Measurements from ENCODE around the gene PRICKLE2. TPM values are rescaled to one million over a fixed set of nuclear protein-coding genes. Genes with fewer than 3 reads are reported as not detected.
A peak's percentile ranks its signal among the peaks of the same experiment; 100 is the strongest.

The PRICKLE2 gene
- total RNA-seq, 4 donors from 2014 or later = 71.8 to 99.9 (median 84.4) TPM

DNA sequence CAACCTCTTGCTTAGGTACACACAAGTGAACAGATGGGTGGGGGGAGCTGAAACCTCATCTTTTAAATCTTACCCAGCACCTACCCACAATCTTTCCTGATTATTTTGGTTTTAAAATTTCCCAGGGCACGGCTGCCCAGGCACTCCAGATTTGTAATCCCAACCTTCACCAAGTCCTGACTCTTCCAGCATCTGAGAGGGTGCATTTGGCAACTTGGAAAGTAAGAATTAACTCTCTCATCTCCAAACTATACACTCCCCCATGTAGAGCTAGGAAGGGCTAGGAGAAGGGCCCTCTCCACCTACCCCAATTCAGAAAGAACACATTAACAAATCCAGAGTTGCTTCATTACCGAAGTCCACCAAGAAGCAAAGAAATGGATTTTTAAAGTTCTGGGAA lies 41.7 kb upstream of the PRICKLE2 start:
- no peaks in the 10 kb centered on the region for H3K27me3 ChIP-seq
- TF ChIP-seq, protein P1, sequence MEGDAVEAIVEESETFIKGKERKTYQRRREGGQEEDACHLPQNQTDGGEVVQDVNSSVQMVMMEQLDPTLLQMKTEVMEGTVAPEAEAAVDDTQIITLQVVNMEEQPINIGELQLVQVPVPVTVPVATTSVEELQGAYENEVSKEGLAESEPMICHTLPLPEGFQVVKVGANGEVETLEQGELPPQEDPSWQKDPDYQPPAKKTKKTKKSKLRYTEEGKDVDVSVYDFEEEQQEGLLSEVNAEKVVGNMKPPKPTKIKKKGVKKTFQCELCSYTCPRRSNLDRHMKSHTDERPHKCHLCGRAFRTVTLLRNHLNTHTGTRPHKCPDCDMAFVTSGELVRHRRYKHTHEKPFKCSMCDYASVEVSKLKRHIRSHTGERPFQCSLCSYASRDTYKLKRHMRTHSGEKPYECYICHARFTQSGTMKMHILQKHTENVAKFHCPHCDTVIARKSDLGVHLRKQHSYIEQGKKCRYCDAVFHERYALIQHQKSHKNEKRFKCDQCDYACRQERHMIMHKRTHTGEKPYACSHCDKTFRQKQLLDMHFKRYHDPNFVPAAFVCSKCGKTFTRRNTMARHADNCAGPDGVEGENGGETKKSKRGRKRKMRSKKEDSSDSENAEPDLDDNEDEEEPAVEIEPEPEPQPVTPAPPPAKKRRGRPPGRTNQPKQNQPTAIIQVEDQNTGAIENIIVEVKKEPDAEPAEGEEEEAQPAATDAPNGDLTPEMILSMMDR (IDR thresholded peaks at IDR 0.05) = no peak
- TF ChIP-seq EP300 (IDR thresholded peaks at IDR 0.05) (no peak), POLR2A (IDR thresholded peaks at IDR 0.05; ENCODE audit: low read depth) (no peak), POLR2AphosphoS5 (IDR thresholded peaks at IDR 0.05) (no peak)
- no peaks in the 10 kb centered on the region for H3K36me3 ChIP-seq
- H3K4me3 ChIP-seq = peak overlapping the region; percentile 78 to 80 (median 80)
- no peak for DNase-seq (ENCODE audit: extremely low spot score)
- 24% methylated on average over 2 of the region's 2 CpGs for WGBS
- peak overlapping the region; percentile 92 to 96 (median 94) for H3K27ac ChIP-seq (replicated peaks in 1 of 4)
- peaks cover 40 to 57% (median 51%) of the 10 kb centered on the region in 4 donors for H3K4me1 ChIP-seq
- no peaks in the 10 kb centered on the region for H3K9me3 ChIP-seq
- intact Hi-C loops (cut with DNase I) = loop anchor here (2.0 to 10.0 kb wide), 5 partner anchors 55 to 232 kb away; no protein-coding TSS in a partner anchor

DNA sequence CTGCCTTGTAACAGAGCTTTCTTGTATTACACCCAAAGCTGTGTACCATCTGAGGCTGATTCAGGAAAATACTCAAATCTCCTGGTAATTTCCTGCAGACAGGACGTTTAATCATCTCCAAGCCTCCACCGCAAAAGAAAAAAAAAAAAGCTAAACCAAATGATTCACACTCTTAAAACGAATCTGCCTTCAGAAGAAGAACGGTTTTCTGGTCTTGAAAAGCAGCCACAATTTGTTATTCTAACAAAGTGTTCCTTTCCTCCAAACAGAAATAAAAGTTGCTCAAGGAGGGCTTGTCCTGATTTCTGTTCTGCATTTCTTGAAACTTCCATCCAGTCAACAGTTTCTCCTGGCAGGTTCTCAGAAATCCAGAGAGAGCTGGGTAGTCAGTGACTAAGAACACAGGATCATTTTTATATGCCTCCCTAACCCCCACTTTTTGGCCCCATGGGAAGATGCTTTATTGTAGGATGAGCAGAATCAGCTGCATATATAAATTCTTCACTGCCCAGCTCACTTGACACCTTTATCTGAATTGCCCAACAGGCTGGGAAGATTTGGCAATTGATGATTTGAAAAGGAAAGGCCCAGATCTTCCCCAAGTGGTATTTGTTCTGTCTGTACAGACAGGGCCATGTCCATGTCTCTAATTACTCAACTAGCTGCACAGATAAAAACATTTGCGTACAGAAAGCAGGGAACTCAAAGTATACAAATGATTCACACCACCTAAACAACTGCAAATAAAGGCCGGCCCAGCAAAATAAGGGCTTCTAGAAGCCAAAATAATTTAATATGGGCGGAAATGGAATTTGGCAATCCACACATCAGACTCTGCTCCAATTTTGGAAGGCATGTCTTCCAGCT lies 41.0 kb upstream of the PRICKLE2 start:
- Histone ChIP-seq H3K27ac (replicated peaks in 1 of 4) (peak overlapping the region; percentile 92 to 96 (median 94)), H3K4me1 (peaks cover 44 to 64% (median 58%) of the 10 kb centered on the region in 4 donors), H3K9me3 (no peaks in the 10 kb centered on the region), H3K36me3 (no peaks in the 10 kb centered on the region), H3K27me3 (no peaks in the 10 kb centered on the region), H3K4me3 (peak overlapping the region; percentile 78 to 80 (median 80))
- no peak for DNase-seq (ENCODE audit: extremely low spot score)
- intact Hi-C loops (cut with DNase I) = loop anchor here (2.0 to 10.0 kb wide), 5 partner anchors 54 to 231 kb away; no protein-coding TSS in a partner anchor
- TF ChIP-seq EP300 (IDR thresholded peaks at IDR 0.05) = no peak
- TF ChIP-seq, protein P1 (IDR thresholded peaks at IDR 0.05) = no peak
- peak; percentile 15 to 63 for TF ChIP-seq POLR2AphosphoS5 (IDR thresholded peaks at IDR 0.05)
- 15% methylated on average over 7 of the region's 7 CpGs for WGBS

DNA sequence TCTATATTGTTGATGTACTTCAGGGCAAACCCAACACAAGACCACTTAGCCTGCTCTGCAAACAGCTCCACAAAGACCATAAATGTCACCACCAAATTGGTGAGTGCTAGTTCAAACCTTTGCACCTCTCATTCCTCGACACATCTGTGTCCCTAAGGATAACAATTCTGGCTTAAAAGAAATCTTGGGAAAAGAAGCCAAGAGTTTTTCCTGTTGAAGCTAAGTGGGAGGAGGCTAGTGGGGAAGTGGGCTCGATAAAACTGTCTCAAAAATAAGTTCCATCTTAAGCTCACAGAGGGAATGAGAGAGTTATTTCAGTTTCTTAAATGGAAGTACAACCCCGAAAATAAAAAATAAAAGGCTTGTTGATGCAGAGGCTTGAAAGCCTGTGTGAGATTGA lies 40.4 kb upstream of the PRICKLE2 start:
- no peaks in the 10 kb centered on the region for H3K36me3 ChIP-seq
- TF ChIP-seq POLR2A (IDR thresholded peaks at IDR 0.05; ENCODE audit: low read depth) (no peak), POLR2AphosphoS5 (IDR thresholded peaks at IDR 0.05) (no peak), EP300 (IDR thresholded peaks at IDR 0.05) (no peak)
- TF ChIP-seq, protein P1 (IDR thresholded peaks at IDR 0.05) = no peak
- H3K9me3 ChIP-seq = no peaks in the 10 kb centered on the region
- DNase-seq (ENCODE audit: extremely low spot score) = no peak
- WGBS = 8% methylated on average over 3 of the region's 3 CpGs
- H3K4me1 ChIP-seq = peaks cover 50 to 71% (median 65%) of the 10 kb centered on the region in 4 donors
- no peaks in the 10 kb centered on the region for H3K27me3 ChIP-seq
- H3K4me3 ChIP-seq = peak overlapping the region; percentile 78 to 80 (median 80)
- intact Hi-C loops (cut with DNase I) = loop anchor here (2.0 to 10.0 kb wide), 5 partner anchors 53 to 231 kb away; no protein-coding TSS in a partner anchor
- H3K27ac ChIP-seq (replicated peaks in 1 of 4) = peak overlapping the region; percentile 92 to 96 (median 94)

DNA sequence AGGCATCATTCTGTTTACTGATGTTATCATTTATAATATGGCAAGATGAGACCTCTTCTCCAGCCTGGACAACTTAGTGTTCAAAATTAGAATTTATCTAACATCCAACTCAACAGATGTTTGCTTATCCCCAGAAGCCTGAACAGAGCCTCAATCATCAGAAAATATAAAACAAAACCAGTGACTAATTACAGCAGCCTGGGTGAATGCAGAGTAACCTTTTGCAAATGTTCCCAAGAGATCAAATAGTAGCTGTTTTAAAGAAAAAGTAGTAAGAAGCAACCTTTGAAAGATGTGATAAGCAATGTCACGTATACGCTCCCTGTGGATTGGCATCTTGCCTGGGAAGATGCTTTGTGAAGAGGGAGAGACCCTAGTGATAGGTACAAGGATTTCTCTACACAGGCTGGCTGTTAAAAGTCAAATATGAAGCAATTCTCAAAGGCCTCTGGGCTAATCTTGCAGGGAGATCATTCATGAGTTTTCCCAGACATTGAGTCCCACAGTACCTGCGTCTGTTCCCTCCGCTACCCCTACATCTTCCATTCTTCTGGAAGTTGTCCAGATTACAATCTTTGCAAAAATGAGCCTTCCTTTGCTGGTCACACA lies 39.3 kb upstream of the PRICKLE2 start:
- H3K27me3 ChIP-seq = no peaks in the 10 kb centered on the region
- H3K36me3 ChIP-seq = no peaks in the 10 kb centered on the region
- DNase-seq (ENCODE audit: extremely low spot score) = no peak
- intact Hi-C loops (cut with DNase I) = loop anchor here (5.0 to 10.0 kb wide), 4 partner anchors 52 to 230 kb away; no protein-coding TSS in a partner anchor
- peaks cover 60 to 81% (median 75%) of the 10 kb centered on the region in 4 donors for H3K4me1 ChIP-seq
- peak overlapping the region; percentile 92 to 96 (median 94) for H3K27ac ChIP-seq (replicated peaks in 1 of 4)
- 47% methylated on average over 4 of the region's 4 CpGs for WGBS
- H3K9me3 ChIP-seq = no peaks in the 10 kb centered on the region
- no peak for TF ChIP-seq POLR2AphosphoS5 (IDR thresholded peaks at IDR 0.05)
- no peak for TF ChIP-seq EP300 (IDR thresholded peaks at IDR 0.05)
- no peak for TF ChIP-seq POLR2A (IDR thresholded peaks at IDR 0.05; ENCODE audit: low read depth)
- TF ChIP-seq, protein P1 (IDR thresholded peaks at IDR 0.05) = no peak
- H3K4me3 ChIP-seq = peak overlapping the region; percentile 78 to 80 (median 80)

All from esophagus muscularis mucosa (tissue), 4 donors.